Parathyroid adenoma (tissue), 2 donors: ENCODE data around the gene C17orf100.

ENCODE experiments used
- H2AFZ ChIP-seq: fragments of 300-600 bp; sonication (generic); one replicate; pipeline ENCODE4 v1.7.0; 2017; ENCODE audit warnings: antibody characterized with exemption, mild to moderate bottlenecking
- H3K27ac ChIP-seq: fragments of 300-600 bp; sonication (generic); one replicate; pipeline ENCODE4 v1.7.0; 2017
- H3K27me3 ChIP-seq: fragments of 300-600 bp; sonication (generic); one replicate; pipeline ENCODE4 v1.7.0; 2017; ENCODE audit warnings: low read length; ENCODE audit not compliant: control insufficient read depth, insufficient read depth
- H3K36me3 ChIP-seq: fragments of 300-600 bp; sonication (generic); one replicate; pipeline ENCODE4 v1.7.0; 2017; ENCODE audit warnings: low read length; ENCODE audit not compliant: control insufficient read depth, insufficient read depth
- H3K4me1 ChIP-seq: fragments of 300-600 bp; sonication (generic); one replicate; pipeline ENCODE4 v1.7.0; 2017; ENCODE audit warnings: control low read depth
- H3K4me2 ChIP-seq: fragments of 300-600 bp; sonication (generic); one replicate; pipeline ENCODE4 v1.7.0; 2017; ENCODE audit warnings: low read length
- H3K4me3 ChIP-seq: fragments of 300-600 bp; sonication (generic); one replicate; pipeline ENCODE4 v1.7.0; 2017; ENCODE audit warnings: low read depth, low read length
- H3K79me2 ChIP-seq: fragments of 300-600 bp; sonication (generic); one replicate; pipeline ENCODE4 v1.7.0; 2017; ENCODE audit warnings: control low read depth
- H3K9ac ChIP-seq: fragments of 300-600 bp; sonication (generic); one replicate; pipeline ENCODE4 v1.7.0; 2017; ENCODE audit warnings: mild to moderate bottlenecking
- H3K9me3 ChIP-seq: fragments of 300-600 bp; sonication (generic); one replicate; pipeline ENCODE4 v1.7.0; 2017; ENCODE audit warnings: low read length; ENCODE audit not compliant: control insufficient read depth
- CTCF ChIP-seq: fragments of 300-600 bp; sonication (generic); IDR thresholded peaks from one replicate; pipeline ENCODE4 v1.7.0; 2017; ENCODE audit warnings: antibody characterized with exemption, mild to moderate bottlenecking
- donor health status: primary hyperparathyroidism.

The C17orf100 gene

GRCh38 chr17:6683730-6684459, 32.3 kb downstream of the C17orf100 start:
- H3K4me2 ChIP-seq, result no peak overlapping the region

GRCh38 chr17:6684460-6684783, 32.9 kb downstream of the C17orf100 start:
- H3K9me3 ChIP-seq, result no peaks in the 10 kb centered on the region
- no peaks in the 10 kb centered on the region for H3K36me3 ChIP-seq
- no peak overlapping the region for H3K9ac ChIP-seq
- no peak overlapping the region for H3K27ac ChIP-seq
- H3K4me2 ChIP-seq, result no peak overlapping the region
- no peak for TF ChIP-seq CTCF
- no peak overlapping the region for H3K4me3 ChIP-seq
- H3K79me2 ChIP-seq, result no peaks in the 10 kb centered on the region
- no peaks in the 10 kb centered on the region for H3K4me1 ChIP-seq
- no peaks in the 10 kb centered on the region for H3K27me3 ChIP-seq
- no peak overlapping the region for H2AFZ ChIP-seq

More at GRCh38 chr17:6683730-6684459, 32.3 kb downstream of the C17orf100 start:
- Histone ChIP-seq H3K36me3 (no peaks in the 10 kb centered on the region), H3K4me1 (no peaks in the 10 kb centered on the region), H3K9ac (no peak overlapping the region), H3K4me3 (no peak overlapping the region), H3K9me3 (no peaks in the 10 kb centered on the region), H3K27me3 (no peaks in the 10 kb centered on the region), H3K79me2 (no peaks in the 10 kb centered on the region), H2AFZ (no peak overlapping the region), H3K27ac (no peak overlapping the region)
- no peak for TF ChIP-seq CTCF

- H2AFZ ChIP-seq, result no peak overlapping the region
- TF ChIP-seq CTCF, result no peak
- H3K36me3 ChIP-seq, result no peaks in the 10 kb centered on the region
- no peaks in the 10 kb centered on the region for H3K79me2 ChIP-seq
- no peak overlapping the region for H3K4me3 ChIP-seq
- no peaks in the 10 kb centered on the region for H3K27me3 ChIP-seq
- no peak overlapping the region for H3K27ac ChIP-seq
- no peak overlapping the region for H3K4me2 ChIP-seq
- H3K4me1 ChIP-seq, result no peaks in the 10 kb centered on the region
- no peaks in the 10 kb centered on the region for H3K9me3 ChIP-seq
- H3K9ac ChIP-seq, result no peak overlapping the region
Measured at GRCh38 chr17:6684881-6685767, 33.6 kb downstream of the C17orf100 start.

GRCh38 chr17:6686026-6686425, 34.5 kb downstream of the C17orf100 start:
- no peak overlapping the region for H3K4me2 ChIP-seq
- no peak overlapping the region for H3K9ac ChIP-seq
- H3K4me3 ChIP-seq, result no peak overlapping the region
- no peak for TF ChIP-seq CTCF
- H3K9me3 ChIP-seq, result no peaks in the 10 kb centered on the region
- no peaks in the 10 kb centered on the region for H3K27me3 ChIP-seq
- H3K36me3 ChIP-seq, result no peaks in the 10 kb centered on the region
- H3K27ac ChIP-seq, result no peak overlapping the region
- no peak overlapping the region for H2AFZ ChIP-seq
- H3K4me1 ChIP-seq, result no peaks in the 10 kb centered on the region
- no peaks in the 10 kb centered on the region for H3K79me2 ChIP-seq
